ENCODE measurements around the gene LDLRAD2. TPM values are rescaled to one million over a fixed set of nuclear protein-coding genes. Genes with fewer than 3 reads are reported as not detected.
"Not testable (repeated sequence)": the region's sequence is repeated elsewhere in the genome, so short reads cannot be mapped to it uniquely, and the experiment has no call there.

The LDLRAD2 gene
- total RNA-seq, 1 donor from 2014 or later, result 1.1 TPM

DNA sequence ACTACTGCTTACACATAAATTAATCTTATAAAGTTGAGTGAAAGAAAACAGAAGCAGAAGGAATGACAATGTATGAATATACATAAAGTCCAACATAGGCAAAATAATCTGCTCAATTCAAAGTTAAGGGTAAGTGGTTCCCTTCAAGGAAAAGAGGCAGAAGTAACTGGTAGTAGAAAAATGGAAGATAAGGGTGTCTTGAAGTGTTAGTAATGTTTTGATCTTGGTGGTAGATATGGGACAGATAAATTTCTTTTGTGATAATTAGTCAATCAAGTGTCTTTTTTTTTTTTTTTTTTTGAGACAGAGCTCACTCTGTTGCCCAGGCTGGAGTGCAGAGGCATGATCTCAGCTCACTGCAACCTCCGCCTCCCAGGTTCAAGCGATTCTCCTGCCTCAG, 41.9 kb upstream of the LDLRAD2 start:
- DNase-seq (ENCODE audit: low spot score in 2 of 2, unreplicated experiment in 2 of 2), result no peak
- Mint-ChIP-seq H3K36me3 (no peaks in the 10 kb centered on the region), H3K27ac (no peak overlapping the region), H3K4me1 (peaks cover 7% of the 10 kb centered on the region), H3K4me3 (no peak overlapping the region), H3K27me3 (ENCODE audit: low read depth) (no peaks in the 10 kb centered on the region), H3K9me3 (no peaks in the 10 kb centered on the region)
- TF ChIP-seq, protein P1, sequence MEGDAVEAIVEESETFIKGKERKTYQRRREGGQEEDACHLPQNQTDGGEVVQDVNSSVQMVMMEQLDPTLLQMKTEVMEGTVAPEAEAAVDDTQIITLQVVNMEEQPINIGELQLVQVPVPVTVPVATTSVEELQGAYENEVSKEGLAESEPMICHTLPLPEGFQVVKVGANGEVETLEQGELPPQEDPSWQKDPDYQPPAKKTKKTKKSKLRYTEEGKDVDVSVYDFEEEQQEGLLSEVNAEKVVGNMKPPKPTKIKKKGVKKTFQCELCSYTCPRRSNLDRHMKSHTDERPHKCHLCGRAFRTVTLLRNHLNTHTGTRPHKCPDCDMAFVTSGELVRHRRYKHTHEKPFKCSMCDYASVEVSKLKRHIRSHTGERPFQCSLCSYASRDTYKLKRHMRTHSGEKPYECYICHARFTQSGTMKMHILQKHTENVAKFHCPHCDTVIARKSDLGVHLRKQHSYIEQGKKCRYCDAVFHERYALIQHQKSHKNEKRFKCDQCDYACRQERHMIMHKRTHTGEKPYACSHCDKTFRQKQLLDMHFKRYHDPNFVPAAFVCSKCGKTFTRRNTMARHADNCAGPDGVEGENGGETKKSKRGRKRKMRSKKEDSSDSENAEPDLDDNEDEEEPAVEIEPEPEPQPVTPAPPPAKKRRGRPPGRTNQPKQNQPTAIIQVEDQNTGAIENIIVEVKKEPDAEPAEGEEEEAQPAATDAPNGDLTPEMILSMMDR (IDR thresholded peaks at IDR 0.05; ENCODE audit: unreplicated experiment), result no peak

GRCh38 chr1:21770602-21771001, 41.5 kb upstream of the LDLRAD2 start:
- not testable (repeated sequence) for H3K27me3 Mint-ChIP-seq (ENCODE audit: low read depth); H3K36me3 Mint-ChIP-seq; DNase-seq (ENCODE audit: low spot score in 2 of 2, unreplicated experiment in 2 of 2); H3K4me3 Mint-ChIP-seq; H3K27ac Mint-ChIP-seq; H3K4me1 Mint-ChIP-seq; H3K9me3 Mint-ChIP-seq

DNA sequence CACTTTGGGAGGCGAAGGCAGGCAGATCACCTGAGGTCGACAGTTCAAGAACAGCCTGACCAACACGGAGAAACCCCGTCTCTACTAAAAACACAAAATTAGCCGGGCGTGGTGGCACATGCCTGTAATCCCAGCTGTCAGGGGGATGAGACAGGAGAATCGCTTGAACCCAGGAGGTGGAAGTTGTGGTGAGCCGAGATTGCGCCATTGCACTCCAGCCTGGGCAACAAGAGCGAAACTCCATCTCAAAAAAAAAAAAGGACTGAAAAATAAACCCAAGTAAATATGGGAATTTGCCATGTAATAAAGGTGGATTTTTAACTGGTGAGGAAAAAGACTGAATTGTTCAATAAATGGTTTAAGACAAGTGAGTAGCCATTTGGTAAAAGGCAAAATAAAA, 40.4 kb upstream of the LDLRAD2 start:
- H3K27me3 Mint-ChIP-seq (ENCODE audit: low read depth); DNase-seq (ENCODE audit: low spot score in 2 of 2, unreplicated experiment in 2 of 2); H3K4me1 Mint-ChIP-seq; H3K36me3 Mint-ChIP-seq; H3K4me3 Mint-ChIP-seq; H3K9me3 Mint-ChIP-seq: not testable (repeated sequence)
- H3K27ac Mint-ChIP-seq, result peak overlapping the region; percentile 12

GRCh38 chr1:21773585-21773984, 38.5 kb upstream of the LDLRAD2 start:
- Mint-ChIP-seq H3K4me1 (no peaks in the 10 kb centered on the region), H3K4me3 (no peak overlapping the region), H3K27me3 (ENCODE audit: low read depth) (no peaks in the 10 kb centered on the region), H3K36me3 (peaks cover 10% of the 10 kb centered on the region), H3K9me3 (peaks cover 3% of the 10 kb centered on the region), H3K27ac (no peak overlapping the region)
- no peak for DNase-seq (ENCODE audit: low spot score in 2 of 2, unreplicated experiment in 2 of 2)
- TF ChIP-seq, protein P1 (IDR thresholded peaks at IDR 0.05; ENCODE audit: unreplicated experiment), result no peak

DNA sequence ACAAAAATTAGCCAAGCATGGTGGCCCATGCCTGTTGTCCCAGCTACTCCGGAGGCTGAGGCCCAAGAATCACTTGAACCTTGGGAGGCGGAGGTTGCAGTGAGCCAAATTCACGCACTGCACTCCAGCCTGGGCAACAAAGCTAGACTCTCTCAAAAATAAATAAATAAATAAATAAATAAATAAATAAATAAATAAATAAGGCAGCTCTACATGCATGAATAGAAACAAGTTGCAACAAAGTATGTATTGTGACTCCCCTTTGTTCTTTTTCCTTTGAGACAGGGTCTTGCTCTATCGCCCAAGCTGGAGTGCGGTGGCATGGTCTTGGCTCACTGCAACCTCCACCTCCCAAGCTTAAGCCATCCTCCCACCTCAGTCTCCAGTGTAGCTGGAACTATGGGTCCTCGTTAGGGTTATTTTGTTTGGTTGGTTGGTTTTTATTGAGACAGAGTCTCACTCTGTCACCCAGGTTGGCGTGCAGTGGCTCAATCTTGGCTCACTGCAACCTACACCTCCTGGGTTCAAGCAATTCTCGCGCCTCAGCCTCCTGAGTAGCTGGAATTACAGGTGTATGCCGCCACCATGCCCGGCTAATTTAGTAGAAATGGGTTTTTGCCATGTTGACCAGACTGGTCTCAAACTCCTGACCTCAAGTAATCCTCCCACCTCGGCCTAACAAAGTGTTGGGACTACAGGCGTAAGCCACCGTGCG, 37.1 kb upstream of the LDLRAD2 start:
- H3K4me3 Mint-ChIP-seq, result no peak overlapping the region
- H3K36me3 Mint-ChIP-seq, result peaks cover 12% of the 10 kb centered on the region
- no peak overlapping the region for H3K27ac Mint-ChIP-seq
- no peaks in the 10 kb centered on the region for H3K27me3 Mint-ChIP-seq (ENCODE audit: low read depth)
- H3K9me3 Mint-ChIP-seq, result peaks cover 3% of the 10 kb centered on the region
- TF ChIP-seq, protein P1 (IDR thresholded peaks at IDR 0.05; ENCODE audit: unreplicated experiment), result no peak
- H3K4me1 Mint-ChIP-seq, result peaks cover 4% of the 10 kb centered on the region
- no peak for DNase-seq (ENCODE audit: low spot score in 2 of 2, unreplicated experiment in 2 of 2)

DNA sequence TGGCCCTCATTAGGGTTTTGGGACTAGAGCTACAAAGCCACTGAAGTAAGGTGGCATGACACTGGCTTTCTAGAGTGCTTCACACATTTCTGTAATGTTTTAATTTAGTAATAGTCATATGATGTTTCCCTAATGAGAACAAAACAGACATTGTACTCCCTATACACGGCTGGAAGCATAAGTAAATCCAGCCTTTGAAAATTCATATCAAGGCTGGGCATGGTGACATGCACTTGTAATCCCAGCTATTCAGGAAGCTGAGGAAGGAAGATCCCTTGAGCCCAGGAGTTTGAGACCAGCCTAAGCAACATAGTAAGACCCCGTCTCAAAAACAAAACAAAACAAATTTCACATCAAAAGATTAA, 36.5 kb upstream of the LDLRAD2 start:
- peaks cover 12% of the 10 kb centered on the region for H3K36me3 Mint-ChIP-seq
- TF ChIP-seq, protein P1 (IDR thresholded peaks at IDR 0.05; ENCODE audit: unreplicated experiment), result no peak
- H3K9me3 Mint-ChIP-seq, result peaks cover 3% of the 10 kb centered on the region
- no peak overlapping the region for H3K4me3 Mint-ChIP-seq
- no peaks in the 10 kb centered on the region for H3K27me3 Mint-ChIP-seq (ENCODE audit: low read depth)
- peaks cover 10% of the 10 kb centered on the region for H3K4me1 Mint-ChIP-seq
- DNase-seq (ENCODE audit: low spot score in 2 of 2, unreplicated experiment in 2 of 2), result no peak
- H3K27ac Mint-ChIP-seq, result peak overlapping the region; percentile 59
